8988T (cell line): ENCODE results near the gene ABCB10.
"Not testable (repeated sequence)": the region's sequence is repeated elsewhere in the genome, so short reads cannot be mapped to it uniquely, and the experiment has no call there.

Experiments used
- DNase-seq: peaks from one replicate; pipeline ENCODE4 v3.0.0; 2011

Gene ABCB10

GRCh38 chr1:229535230-229535629, 23.3 kb downstream of the ABCB10 start:
- DNase-seq = no peak

DNA sequence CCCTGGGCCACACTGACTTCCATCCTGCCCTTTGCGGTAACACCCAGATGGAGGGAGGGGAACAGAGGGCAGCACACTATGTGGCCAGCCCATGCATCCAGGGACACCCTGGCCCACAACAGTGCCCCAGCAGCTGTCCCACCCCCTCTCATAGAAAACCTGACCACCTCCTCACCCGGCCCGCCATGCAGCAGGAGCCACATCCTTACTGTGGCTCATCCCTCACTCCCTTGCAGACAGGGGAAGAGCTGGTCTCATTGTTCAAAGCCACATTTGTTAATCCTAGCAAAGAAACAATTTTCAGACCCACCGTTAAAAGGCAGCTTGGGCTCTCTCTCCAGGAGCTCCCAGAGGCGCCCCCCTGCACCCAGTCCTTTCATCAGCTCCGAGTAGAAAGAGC, 27.2 kb downstream of the ABCB10 start:
- DNase-seq = no peak

DNA sequence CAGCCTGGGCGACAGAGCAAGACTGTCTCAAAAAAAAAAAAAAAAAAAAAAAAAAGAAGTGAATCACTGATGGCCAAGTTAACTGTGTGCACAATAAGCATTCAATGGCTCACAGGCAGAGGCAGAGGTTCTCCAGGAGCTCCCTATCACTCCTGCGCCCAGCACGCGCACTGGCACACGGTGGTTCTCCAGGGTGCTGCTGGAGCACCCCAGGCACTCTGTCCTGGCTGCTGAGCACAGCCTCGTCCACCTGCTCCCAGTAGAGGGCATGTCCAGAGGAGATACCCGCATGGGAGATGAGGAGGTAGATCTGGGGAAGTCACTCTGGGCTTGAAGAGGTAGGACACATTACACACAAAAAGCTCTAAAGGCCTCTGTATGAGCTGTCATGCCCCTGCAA, 28.9 kb downstream of the ABCB10 start:
- no peak for DNase-seq

DNA sequence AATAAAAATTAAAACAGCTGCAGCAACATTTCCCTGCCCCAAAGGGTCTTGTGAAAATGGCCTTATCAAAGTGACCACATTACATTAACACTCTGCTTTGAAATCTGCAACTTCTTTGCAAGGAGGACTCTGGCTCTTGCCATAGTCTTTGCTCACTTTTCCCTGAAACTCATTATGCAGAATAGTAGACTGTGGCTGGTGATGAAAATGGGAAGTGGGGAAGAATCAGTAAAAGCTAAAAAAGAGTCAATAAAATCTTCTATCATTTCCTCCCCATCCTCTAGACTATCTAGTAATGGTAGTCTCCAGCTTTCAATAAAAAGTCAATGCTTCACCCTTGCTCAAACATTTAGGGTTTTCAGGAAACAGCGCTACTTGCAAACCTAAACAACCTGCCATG, 31.8 kb downstream of the ABCB10 start:
- DNase-seq = no peak

- DNase-seq = no peak
These were observed 35.5 kb downstream of the ABCB10 start for GRCh38 chr1:229523052-229523451.

GRCh38 chr1:229514578-229515275, 43.8 kb downstream of the ABCB10 start:
- peak; percentile 37 for DNase-seq

GRCh38 chr1:229511625-229512024, 46.9 kb downstream of the ABCB10 start:
- DNase-seq = not testable (repeated sequence)

DNA sequence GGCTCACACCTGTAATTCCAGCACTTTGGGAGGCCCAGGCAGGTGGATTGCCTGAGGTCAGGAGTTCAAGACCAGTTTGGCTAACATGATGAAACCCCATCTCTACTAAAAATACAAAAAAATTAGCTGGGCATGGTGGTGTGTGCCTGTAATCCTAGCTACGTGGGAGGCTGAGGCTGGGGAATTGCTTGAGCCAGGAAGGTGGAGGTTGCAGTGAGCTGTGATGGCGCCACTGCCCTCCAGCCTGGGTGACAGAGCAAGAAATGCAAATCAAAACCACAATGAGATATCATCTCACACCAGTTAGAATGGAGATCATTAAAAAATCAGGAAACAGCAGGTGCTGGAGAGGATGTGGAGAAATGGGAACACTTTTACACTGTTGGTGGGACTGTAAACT, 47.3 kb downstream of the ABCB10 start:
- DNase-seq = not testable (repeated sequence)

DNA sequence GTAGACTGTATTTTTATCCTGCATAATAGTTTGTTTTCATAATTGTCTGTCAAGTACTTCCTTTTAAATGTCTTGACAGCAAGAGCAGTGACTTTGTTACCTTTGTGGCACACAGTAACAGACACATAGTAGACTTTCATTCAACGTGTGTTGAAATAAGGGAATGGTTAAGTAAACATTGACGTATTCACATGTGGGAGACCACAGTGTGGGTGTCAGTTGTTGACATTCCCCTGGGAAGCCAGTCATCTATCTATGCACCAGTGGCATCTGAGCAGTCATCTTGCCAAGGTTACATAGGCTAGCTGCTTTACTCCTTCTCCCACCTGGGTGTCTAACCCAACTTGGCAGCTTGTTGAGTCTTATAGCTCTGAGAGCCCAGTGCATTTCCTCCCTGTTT, 48.9 kb downstream of the ABCB10 start:
- no peak for DNase-seq

- no peak for DNase-seq
These were observed 49.6 kb downstream of the ABCB10 start for GRCh38 chr1:229508823-229509337.

GRCh38 chr1:229507951-229508822, 50.3 kb downstream of the ABCB10 start, which contains the start of gene NUP133:
NUP133 (minus strand) TSS chr1:229508341; CDS start chr1:229508249, 92 bp downstream.
- DNase-seq = peak; percentile 74

DNA sequence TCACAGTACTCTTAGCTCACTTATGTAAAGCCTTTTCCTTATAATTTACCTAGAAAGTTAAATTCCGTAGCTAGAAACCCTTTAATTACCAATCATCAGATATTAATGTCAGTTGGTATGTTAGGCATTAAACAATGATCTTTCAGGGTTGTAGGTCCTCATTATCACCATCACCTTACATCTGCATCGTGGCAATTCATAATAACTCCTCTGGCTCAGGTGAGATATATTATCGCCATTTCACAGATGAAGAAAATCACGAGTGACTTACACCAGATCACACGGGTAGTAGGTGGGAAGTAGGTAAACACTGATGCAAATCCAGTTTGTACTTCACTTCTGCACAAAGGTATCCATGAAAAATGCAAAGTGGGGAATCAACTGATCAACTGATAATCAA, 51.0 kb downstream of the ABCB10 start:
- DNase-seq = no peak

GRCh38 chr1:229506633-229507032, 51.9 kb downstream of the ABCB10 start:
- no peak for DNase-seq

DNA sequence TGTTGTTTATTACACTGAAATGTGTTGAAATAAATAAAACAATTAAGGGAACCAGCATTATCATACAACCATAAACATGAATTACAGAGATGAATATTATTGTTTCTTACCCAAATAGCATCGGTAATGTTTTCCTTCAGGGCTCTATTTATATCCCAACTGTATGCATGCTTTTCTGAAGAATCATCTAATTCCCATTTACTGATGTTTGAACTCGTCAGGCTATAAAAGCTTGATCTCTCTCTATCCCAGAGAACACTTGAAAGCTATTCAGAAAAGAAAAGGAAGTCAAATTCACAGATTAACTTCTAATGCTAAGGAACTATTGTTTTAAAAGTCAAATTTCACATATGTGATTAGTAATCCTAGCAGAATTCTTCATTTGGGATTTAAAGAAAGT, 62.7 kb downstream of the ABCB10 start:
- DNase-seq = no peak

DNA sequence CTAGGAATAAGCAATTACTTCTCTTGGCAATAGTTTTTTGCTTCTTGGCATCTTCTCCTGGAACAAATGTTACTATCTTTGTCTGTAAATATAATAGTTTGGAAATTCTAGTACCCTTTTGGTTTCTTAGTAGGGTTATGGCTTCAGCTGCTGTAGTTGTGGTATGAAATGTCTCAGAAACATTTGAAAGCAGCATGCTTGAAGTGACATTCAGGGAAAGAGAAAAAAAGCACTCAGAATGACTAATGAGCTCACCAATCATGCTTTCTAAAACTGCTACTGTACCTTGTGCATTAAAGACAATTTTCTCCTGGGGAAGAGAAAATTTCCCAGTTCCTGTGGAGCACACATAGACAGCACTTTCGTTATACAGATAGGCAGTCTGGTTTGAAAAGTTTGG, 71.3 kb downstream of the ABCB10 start:
- DNase-seq = no peak

DNA sequence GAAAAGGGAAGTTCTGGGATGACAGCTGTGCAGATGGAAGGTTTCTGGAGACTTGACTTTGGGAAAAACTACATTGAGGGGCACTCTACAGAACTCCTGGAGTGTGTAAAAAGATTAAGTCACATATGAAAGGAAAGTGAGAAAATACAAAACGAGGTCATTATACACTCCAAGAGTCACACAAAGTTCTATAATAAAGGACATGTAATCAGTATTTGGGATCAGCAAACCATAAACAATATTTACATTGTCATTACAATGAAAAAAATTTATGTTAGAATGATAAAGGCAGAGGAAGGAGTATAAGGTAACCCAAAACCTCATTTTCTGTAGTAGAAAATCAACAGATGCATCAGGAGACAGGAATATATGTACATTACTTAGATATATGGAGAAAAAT, 73.2 kb downstream of the ABCB10 start:
- no peak for DNase-seq

- no peak for DNase-seq
These were observed 76.0 kb downstream of the ABCB10 start for GRCh38 chr1:229482511-229482910.

DNA sequence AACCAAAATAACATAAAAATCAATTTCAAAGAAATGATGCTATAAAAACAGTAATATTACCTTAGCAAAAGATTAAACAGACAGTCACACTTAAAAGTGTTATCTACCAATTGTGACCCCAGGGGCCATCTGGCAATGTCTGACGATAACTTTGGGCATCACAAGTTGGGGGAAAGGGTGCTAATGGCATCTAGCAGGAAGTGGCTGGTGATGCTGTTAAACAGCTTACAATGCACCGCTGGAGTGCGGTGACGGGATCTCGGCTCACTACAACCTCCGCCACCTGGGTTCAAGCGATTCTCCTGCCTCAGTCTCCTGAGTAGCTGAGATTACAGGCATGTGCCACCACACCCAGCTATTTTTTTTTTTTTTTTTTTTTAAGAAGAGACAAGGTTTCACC, 78.0 kb downstream of the ABCB10 start:
- no peak for DNase-seq

GRCh38 chr1:229479660-229480399, 78.7 kb downstream of the ABCB10 start:
- no peak for DNase-seq

- DNase-seq = no peak
These were observed 79.7 kb downstream of the ABCB10 start for GRCh38 chr1:229478852-229479251.

DNA sequence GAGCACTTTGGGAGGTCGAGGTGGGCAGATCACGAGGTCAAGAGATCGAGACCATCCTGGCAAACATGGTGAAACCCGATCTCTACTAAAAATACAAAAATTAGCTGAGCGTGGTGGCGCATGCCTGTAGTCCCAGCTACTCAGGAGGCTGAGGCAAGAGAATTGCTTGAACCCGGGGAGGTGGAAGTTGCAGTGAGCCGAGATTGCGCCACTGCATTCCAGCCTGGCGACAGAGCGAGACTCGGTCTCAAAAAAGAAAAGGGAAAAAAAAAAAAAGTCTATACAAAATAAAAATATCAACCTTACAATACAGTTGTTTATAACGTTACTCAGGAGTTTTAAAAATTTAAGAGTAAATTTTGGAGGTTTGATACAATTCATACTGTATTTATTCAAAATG, 82.6 kb downstream of the ABCB10 start:
- not testable (repeated sequence) for DNase-seq

GRCh38 chr1:229474509-229474908, 84.0 kb downstream of the ABCB10 start:
- no peak for DNase-seq

DNA sequence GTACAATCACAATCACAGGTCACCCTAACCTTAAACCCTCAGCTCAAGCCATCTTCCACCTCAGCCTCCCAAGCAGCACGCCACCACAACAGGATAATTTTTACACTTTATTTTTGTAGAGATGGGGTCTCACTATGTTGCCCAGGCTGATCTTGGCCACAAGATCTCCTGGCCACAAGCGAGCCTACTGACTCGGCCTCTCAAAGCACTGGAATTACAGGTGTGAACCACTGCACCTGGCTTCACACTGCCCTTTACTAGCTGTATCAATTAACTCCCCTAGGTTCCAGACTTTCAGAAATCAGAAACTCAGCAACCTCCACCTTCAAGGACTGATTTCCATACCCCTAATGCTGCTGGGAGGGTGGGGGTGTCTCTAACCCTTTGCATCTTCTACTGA, 87.3 kb downstream of the ABCB10 start:
- no peak for DNase-seq
